Esophagus muscularis mucosa (tissue), 4 donors: ENCODE results near the gene EPHB1. TPM values are rescaled to one million over a fixed set of nuclear protein-coding genes. Genes with fewer than 3 reads are reported as not detected.

Experiments used
- DNase-seq: peaks from one replicate; pipeline ENCODE4 v3.0.0-alpha.2; 2017; ENCODE audit errors: extremely low spot score
- H3K27ac ChIP-seq, 4 donors: fragments of 200-600 bp; sonication (generic); replicated peaks in 1 of 4; 1 replicate in 3 of 4; 2 replicates in 1 of 4; pipeline ENCODE4 v1.5.1; 2016 to 2019; ENCODE audit warnings: mild to moderate bottlenecking in 1 of 4
- H3K27me3 ChIP-seq, 4 donors: fragments of 200-600 bp; sonication (generic); one replicate each; pipeline versions ENCODE4 v1.5.1 to v1.6.0; 2016 to 2019
- H3K36me3 ChIP-seq, 4 donors: fragments of 200-600 bp; sonication (generic); one replicate each; pipeline ENCODE4 v1.5.1; 2016 to 2019
- H3K4me1 ChIP-seq, 4 donors: fragments of 200-600 bp; sonication (generic); one replicate each; pipeline ENCODE4 v1.5.1; 2016 to 2019
- H3K4me3 ChIP-seq, 4 donors: fragments of 200-600 bp; sonication (generic); 1 replicate in 2 of 4; 2 replicates in 2 of 4; pipeline ENCODE4 v1.5.1; 2016 to 2019; ENCODE audit warnings: mild to moderate bottlenecking in 4 of 4, moderate library complexity in 1 of 4
- H3K9me3 ChIP-seq, 4 donors: fragments of 200-600 bp; sonication (generic); 1 replicate in 3 of 4; 2 replicates in 1 of 4; pipeline ENCODE4 v1.5.1; 2016 to 2019
- EP300 ChIP-seq: sonication (generic); formaldehyde crosslinking; IDR thresholded peaks from one replicate; pipeline ENCODE4 v1.6.1; 2017; ENCODE audit warnings: antibody characterized with exemption
- POLR2A ChIP-seq: fragments of 450-650 bp; IDR thresholded peaks from one replicate; pipeline ENCODE4 v1.6.1; 2017; ENCODE audit warnings: antibody characterized with exemption, moderate library complexity, mild to moderate bottlenecking, low read depth
- POLR2AphosphoS5 ChIP-seq, 2 donors: sonication (generic); formaldehyde crosslinking; IDR thresholded peaks; one replicate each; pipeline ENCODE4 v1.6.1; 2017; ENCODE audit warnings: antibody characterized with exemption in 2 of 2
- WGBS: methylation state at CpG from one replicate; pipeline ENCODE4 v1.1.5; 2018; 5-methylcytosine and 5-hydroxymethylcytosine counted together
- intact Hi-C: fragments of 100-400 bp; cut with DNase I; formaldehyde crosslinking; loops from one replicate; pipeline ENCODE4 v1.15.1; 2023
- total RNA-seq, 4 donors: library from RNA; depleted of rRNA; stranded (reverse); fragments of >200 nt; gene quantifications; one replicate each; pipeline versions ENCODE4 v1.1.0 to v1.2.1, GENCODE V29; 2016
- TF ChIP-seq, protein P1 (sequence below), 3 experiments: fragments of 200-600 bp in 2 of 3; fragments of 450-650 bp in 1 of 3; sonication (generic) in 2 of 3; IDR thresholded peaks; one replicate each; pipeline ENCODE4 v1.5.1; 2017 to 2019; ENCODE audit warnings: antibody characterized with exemption in 3 of 3, mild to moderate bottlenecking in 2 of 3, moderate library complexity in 1 of 3

The EPHB1 gene
- total RNA-seq, 4 donors from 2014 or later: under 0.01 to 6.1 (median 2.8) TPM

DNA sequence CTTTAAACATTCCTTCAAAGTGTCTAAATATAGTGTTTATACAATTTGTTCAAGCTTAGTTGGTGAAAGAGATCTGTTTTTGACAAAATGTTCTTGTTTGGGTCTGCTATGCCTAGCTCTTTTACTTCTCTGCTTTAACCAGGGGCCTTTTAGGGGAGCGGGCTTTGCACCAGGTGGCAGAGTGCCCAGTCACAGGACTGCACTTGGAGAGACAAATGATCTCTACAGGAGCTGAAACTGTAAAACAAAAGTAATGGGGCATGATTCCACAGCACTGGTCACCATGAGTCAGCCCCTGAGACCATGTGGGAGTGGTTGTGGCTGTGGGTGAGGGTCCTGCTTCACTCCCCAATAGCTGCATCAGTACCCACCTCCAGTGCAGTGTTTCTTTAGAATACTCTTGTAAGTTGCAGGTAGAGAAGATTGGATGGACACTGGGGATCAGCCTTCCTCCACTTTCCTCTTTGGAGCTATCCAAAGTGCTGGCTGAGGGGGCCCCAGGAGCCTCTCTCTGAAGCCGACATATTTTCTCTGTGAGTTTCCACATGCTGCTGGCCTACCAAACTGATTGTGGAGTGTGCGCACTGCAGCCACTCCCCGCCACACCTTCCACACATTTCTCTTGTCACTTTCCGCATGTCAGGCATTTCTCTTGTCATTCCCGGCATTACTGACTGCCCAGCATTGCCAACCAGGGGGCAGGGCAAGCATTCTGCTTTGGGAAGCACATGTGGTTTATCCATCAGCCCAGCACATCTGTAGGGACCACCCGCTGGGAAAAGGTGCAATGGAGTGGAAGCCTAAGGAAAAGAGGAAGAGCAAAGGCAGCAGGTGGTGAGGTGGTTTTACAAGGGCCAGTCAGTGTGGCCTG, 110.0 kb downstream of the EPHB1 start:
- H3K27me3 ChIP-seq: no peaks in the 10 kb centered on the region
- no peaks in the 10 kb centered on the region for H3K9me3 ChIP-seq
- no peak overlapping the region for H3K4me3 ChIP-seq
- no peak overlapping the region for H3K27ac ChIP-seq
- no peaks in the 10 kb centered on the region for H3K36me3 ChIP-seq
- peaks cover 7 to 20% (median 11%) of the 10 kb centered on the region in 4 donors for H3K4me1 ChIP-seq
- TF ChIP-seq EP300 (no peak), POLR2A (no peak), POLR2AphosphoS5 (IDR thresholded peaks at IDR 0.05) (no peak)
- TF ChIP-seq, protein P1, sequence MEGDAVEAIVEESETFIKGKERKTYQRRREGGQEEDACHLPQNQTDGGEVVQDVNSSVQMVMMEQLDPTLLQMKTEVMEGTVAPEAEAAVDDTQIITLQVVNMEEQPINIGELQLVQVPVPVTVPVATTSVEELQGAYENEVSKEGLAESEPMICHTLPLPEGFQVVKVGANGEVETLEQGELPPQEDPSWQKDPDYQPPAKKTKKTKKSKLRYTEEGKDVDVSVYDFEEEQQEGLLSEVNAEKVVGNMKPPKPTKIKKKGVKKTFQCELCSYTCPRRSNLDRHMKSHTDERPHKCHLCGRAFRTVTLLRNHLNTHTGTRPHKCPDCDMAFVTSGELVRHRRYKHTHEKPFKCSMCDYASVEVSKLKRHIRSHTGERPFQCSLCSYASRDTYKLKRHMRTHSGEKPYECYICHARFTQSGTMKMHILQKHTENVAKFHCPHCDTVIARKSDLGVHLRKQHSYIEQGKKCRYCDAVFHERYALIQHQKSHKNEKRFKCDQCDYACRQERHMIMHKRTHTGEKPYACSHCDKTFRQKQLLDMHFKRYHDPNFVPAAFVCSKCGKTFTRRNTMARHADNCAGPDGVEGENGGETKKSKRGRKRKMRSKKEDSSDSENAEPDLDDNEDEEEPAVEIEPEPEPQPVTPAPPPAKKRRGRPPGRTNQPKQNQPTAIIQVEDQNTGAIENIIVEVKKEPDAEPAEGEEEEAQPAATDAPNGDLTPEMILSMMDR (IDR thresholded peaks at IDR 0.05): no peak
- no peak for DNase-seq
- intact Hi-C loops: no loop called here
- 82% methylated on average over 7 of the region's 7 CpGs for WGBS

DNA sequence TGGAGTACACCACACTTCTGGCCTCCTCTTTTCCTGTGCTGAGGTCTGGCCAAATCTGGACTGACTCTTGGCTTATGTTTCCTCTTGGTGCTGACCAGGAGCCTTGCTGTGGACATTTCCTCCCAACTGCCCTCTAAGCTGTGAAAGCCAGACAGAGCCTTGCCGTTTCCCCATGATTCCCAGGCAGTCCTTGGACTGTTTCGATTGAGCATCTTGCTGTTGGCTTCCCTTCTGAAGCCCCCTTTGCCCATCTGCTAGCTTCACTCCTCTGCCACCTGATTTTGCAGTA, 110.5 kb downstream of the EPHB1 start:
- intact Hi-C loops: no loop called here
- TF ChIP-seq EP300 (no peak), POLR2A (no peak), POLR2AphosphoS5 (IDR thresholded peaks at IDR 0.05) (no peak)
- TF ChIP-seq, protein P1 (IDR thresholded peaks at IDR 0.05): no peak
- 95% methylated on average over 2 of the region's 2 CpGs for WGBS
- DNase-seq: no peak
- Histone ChIP-seq H3K9me3 (no peaks in the 10 kb centered on the region), H3K4me3 (no peak overlapping the region), H3K4me1 (peaks cover 7 to 20% (median 11%) of the 10 kb centered on the region in 4 donors), H3K36me3 (no peaks in the 10 kb centered on the region), H3K27me3 (no peaks in the 10 kb centered on the region), H3K27ac (no peak overlapping the region)

DNA sequence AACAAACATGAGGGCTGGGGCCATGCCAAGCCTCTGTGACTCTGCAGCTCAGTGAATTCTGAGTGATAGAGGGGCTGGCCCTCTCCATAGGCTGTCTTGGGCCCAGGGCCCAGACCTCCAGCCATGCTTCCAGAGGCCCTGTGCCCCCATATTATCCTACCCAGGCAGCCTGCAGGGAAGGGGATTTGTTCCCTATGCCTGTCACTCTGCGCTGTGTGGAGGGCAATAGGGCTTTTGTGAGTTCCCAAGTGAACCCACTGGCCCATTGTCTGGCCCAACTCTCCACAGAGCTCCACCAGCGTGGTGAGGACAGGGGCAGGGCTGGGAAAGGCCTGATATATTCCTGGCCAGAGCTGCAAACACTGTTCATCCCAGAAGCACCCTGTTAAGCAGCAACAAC, 113.2 kb downstream of the EPHB1 start:
- DNase-seq: no peak
- no peaks in the 10 kb centered on the region for H3K9me3 ChIP-seq
- no peak overlapping the region for H3K4me3 ChIP-seq
- no peaks in the 10 kb centered on the region for H3K36me3 ChIP-seq
- TF ChIP-seq POLR2AphosphoS5 (IDR thresholded peaks at IDR 0.05): no peak
- TF ChIP-seq, protein P1 (IDR thresholded peaks at IDR 0.05): no peak
- TF ChIP-seq EP300: no peak
- TF ChIP-seq POLR2A: no peak
- no peaks in the 10 kb centered on the region for H3K27me3 ChIP-seq
- 59% methylated on average over 2 of the region's 2 CpGs for WGBS
- H3K27ac ChIP-seq: no peak overlapping the region
- peaks cover 7 to 20% (median 11%) of the 10 kb centered on the region in 4 donors for H3K4me1 ChIP-seq
- intact Hi-C loops: no loop called here

DNA sequence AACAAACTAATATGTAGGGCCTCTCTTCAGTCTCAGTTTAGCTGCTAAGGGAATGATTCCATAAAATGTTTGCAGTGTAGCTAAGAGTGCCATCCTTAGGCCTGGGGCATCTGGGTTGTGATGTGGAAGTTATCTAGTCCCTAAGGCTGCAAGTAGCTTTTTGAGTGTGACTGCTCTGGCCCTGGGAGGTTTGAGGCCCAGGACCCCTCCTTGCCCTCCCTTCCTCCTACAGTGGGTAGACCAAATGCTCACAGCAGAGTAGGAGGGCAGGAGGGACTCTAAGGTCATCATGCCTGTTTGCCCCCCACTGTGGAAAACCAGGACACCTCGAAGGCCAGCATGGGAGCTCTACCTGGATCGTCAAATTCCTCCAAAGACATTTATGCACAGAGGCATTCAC, 115.0 kb downstream of the EPHB1 start:
- no peak for TF ChIP-seq EP300
- no peak for TF ChIP-seq POLR2A
- TF ChIP-seq, protein P1 (IDR thresholded peaks at IDR 0.05): no peak
- no peak for TF ChIP-seq POLR2AphosphoS5 (IDR thresholded peaks at IDR 0.05)
- Histone ChIP-seq H3K27ac (no peak overlapping the region), H3K27me3 (no peaks in the 10 kb centered on the region), H3K4me3 (no peak overlapping the region), H3K4me1 (peaks cover 1 to 6% (median 3%) of the 10 kb centered on the region in 4 donors), H3K9me3 (no peaks in the 10 kb centered on the region), H3K36me3 (no peaks in the 10 kb centered on the region)
- intact Hi-C loops: no loop called here
- DNase-seq: no peak
- 71% methylated on average over 2 of the region's 2 CpGs for WGBS
